ENCODE measurements around the gene QRICH2.
"Not testable (repeated sequence)": the region's sequence is repeated elsewhere in the genome, so short reads cannot be mapped to it uniquely, and the experiment has no call there.

The QRICH2 gene

GRCh38 chr17:76247304-76247703 is 60.8 kb downstream of the QRICH2 start:
- no peaks in the 10 kb centered on the region for H3K9me3 ChIP-seq (ENCODE audit: control insufficient read depth in 2 of 2, low read length in 2 of 2)
- H3K4me1 ChIP-seq (ENCODE audit: control insufficient read depth in 2 of 2, insufficient read depth in 2 of 2, low read length in 2 of 2): peaks cover 15 to 23% of the 10 kb centered on the region in 2 donors
- no peak overlapping the region for H3K9ac ChIP-seq (ENCODE audit: low read depth in 1 of 2, low read length in 2 of 2)
- no peaks in the 10 kb centered on the region for H3K27me3 ChIP-seq (ENCODE audit: control insufficient read depth in 2 of 2, insufficient read depth in 2 of 2, low read length in 2 of 2)
- H3K4me3 ChIP-seq (ENCODE audit: low read length in 2 of 2): no peak overlapping the region
- H3K36me3 ChIP-seq (ENCODE audit: control insufficient read depth in 2 of 2, insufficient read depth in 2 of 2, low read length in 2 of 2): no peaks in the 10 kb centered on the region
- H3K27ac ChIP-seq (ENCODE audit: low read depth in 2 of 2, low read length in 2 of 2): no peak overlapping the region

GRCh38 chr17:76246080-76247066 is 61.7 kb downstream of the QRICH2 start:
- Histone ChIP-seq H3K27me3 (ENCODE audit: control insufficient read depth in 2 of 2, insufficient read depth in 2 of 2, low read length in 2 of 2) (no peaks in the 10 kb centered on the region), H3K36me3 (ENCODE audit: control insufficient read depth in 2 of 2, insufficient read depth in 2 of 2, low read length in 2 of 2) (no peaks in the 10 kb centered on the region), H3K9me3 (ENCODE audit: control insufficient read depth in 2 of 2, low read length in 2 of 2) (no peaks in the 10 kb centered on the region), H3K9ac (ENCODE audit: low read depth in 1 of 2, low read length in 2 of 2) (peak overlapping the region in 1 of 2 donors; percentile 65), H3K4me1 (ENCODE audit: control insufficient read depth in 2 of 2, insufficient read depth in 2 of 2, low read length in 2 of 2) (peaks cover 15 to 21% of the 10 kb centered on the region in 2 donors), H3K27ac (ENCODE audit: low read depth in 2 of 2, low read length in 2 of 2) (peak overlapping the region; percentile 19 to 78), H3K4me3 (ENCODE audit: low read length in 2 of 2) (peak overlapping the region in 1 of 2 donors; percentile 50)

- H3K9me3 ChIP-seq (ENCODE audit: control insufficient read depth in 2 of 2, low read length in 2 of 2); H3K27ac ChIP-seq (ENCODE audit: low read depth in 2 of 2, low read length in 2 of 2); H3K36me3 ChIP-seq (ENCODE audit: control insufficient read depth in 2 of 2, insufficient read depth in 2 of 2, low read length in 2 of 2); H3K9ac ChIP-seq (ENCODE audit: low read depth in 1 of 2, low read length in 2 of 2); H3K27me3 ChIP-seq (ENCODE audit: control insufficient read depth in 2 of 2, insufficient read depth in 2 of 2, low read length in 2 of 2); H3K4me3 ChIP-seq (ENCODE audit: low read length in 2 of 2): not testable (repeated sequence)
- H3K4me1 ChIP-seq (ENCODE audit: control insufficient read depth in 2 of 2, insufficient read depth in 2 of 2, low read length in 2 of 2): peaks cover 17 to 18% of the 10 kb centered on the region in 2 donors
Measured at GRCh38 chr17:76244721-76245120, 63.4 kb downstream of the QRICH2 start.

- Histone ChIP-seq H3K9me3 (ENCODE audit: control insufficient read depth in 2 of 2, low read length in 2 of 2) (no peaks in the 10 kb centered on the region), H3K4me1 (ENCODE audit: control insufficient read depth in 2 of 2, insufficient read depth in 2 of 2, low read length in 2 of 2) (peaks cover 17 to 18% of the 10 kb centered on the region in 2 donors), H3K9ac (ENCODE audit: low read depth in 1 of 2, low read length in 2 of 2) (no peak overlapping the region), H3K4me3 (ENCODE audit: low read length in 2 of 2) (peak overlapping the region in 1 of 2 donors; percentile 20), H3K27ac (ENCODE audit: low read depth in 2 of 2, low read length in 2 of 2) (no peak overlapping the region), H3K27me3 (ENCODE audit: control insufficient read depth in 2 of 2, insufficient read depth in 2 of 2, low read length in 2 of 2) (no peaks in the 10 kb centered on the region), H3K36me3 (ENCODE audit: control insufficient read depth in 2 of 2, insufficient read depth in 2 of 2, low read length in 2 of 2) (no peaks in the 10 kb centered on the region)
Measured at GRCh38 chr17:76243826-76244679, 64.0 kb downstream of the QRICH2 start.

GRCh38 chr17:76241691-76242255 is 66.3 kb downstream of the QRICH2 start:
- peak overlapping the region in 1 of 2 donors; percentile 3 for H3K9ac ChIP-seq (ENCODE audit: low read depth in 1 of 2, low read length in 2 of 2)
- no peaks in the 10 kb centered on the region for H3K27me3 ChIP-seq (ENCODE audit: control insufficient read depth in 2 of 2, insufficient read depth in 2 of 2, low read length in 2 of 2)
- H3K36me3 ChIP-seq (ENCODE audit: control insufficient read depth in 2 of 2, insufficient read depth in 2 of 2, low read length in 2 of 2): no peaks in the 10 kb centered on the region
- H3K4me3 ChIP-seq (ENCODE audit: low read length in 2 of 2): peak overlapping the region in 1 of 2 donors; percentile 87
- no peak overlapping the region for H3K27ac ChIP-seq (ENCODE audit: low read depth in 2 of 2, low read length in 2 of 2)
- peaks cover 16 to 23% of the 10 kb centered on the region in 2 donors for H3K4me1 ChIP-seq (ENCODE audit: control insufficient read depth in 2 of 2, insufficient read depth in 2 of 2, low read length in 2 of 2)
- no peaks in the 10 kb centered on the region for H3K9me3 ChIP-seq (ENCODE audit: control insufficient read depth in 2 of 2, low read length in 2 of 2)

DNA sequence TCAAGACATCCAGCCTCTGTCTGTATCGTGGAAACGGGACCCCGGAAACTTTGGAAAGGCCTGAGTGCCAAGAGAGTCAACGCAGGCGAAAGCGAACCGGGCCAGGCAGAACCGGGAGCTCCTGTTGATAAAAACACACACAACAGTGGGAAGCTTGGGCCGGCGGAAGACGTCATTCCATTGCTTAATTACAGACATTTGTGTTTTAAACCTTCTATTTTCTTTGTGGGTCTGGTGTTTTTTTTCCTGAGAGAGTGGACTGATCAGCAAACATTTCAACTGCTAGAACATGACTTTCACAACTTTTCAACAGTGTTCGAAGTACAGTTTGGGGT is 66.9 kb downstream of the QRICH2 start:
- no peaks in the 10 kb centered on the region for H3K36me3 ChIP-seq (ENCODE audit: control insufficient read depth in 2 of 2, insufficient read depth in 2 of 2, low read length in 2 of 2)
- H3K4me3 ChIP-seq (ENCODE audit: low read length in 2 of 2): peak overlapping the region; percentile 66 to 87
- H3K9ac ChIP-seq (ENCODE audit: low read depth in 1 of 2, low read length in 2 of 2): peak overlapping the region; percentile 73 to 76
- peak overlapping the region; percentile 71 to 82 for H3K27ac ChIP-seq (ENCODE audit: low read depth in 2 of 2, low read length in 2 of 2)
- H3K27me3 ChIP-seq (ENCODE audit: control insufficient read depth in 2 of 2, insufficient read depth in 2 of 2, low read length in 2 of 2): no peaks in the 10 kb centered on the region
- peaks cover 10 to 17% of the 10 kb centered on the region in 2 donors for H3K4me1 ChIP-seq (ENCODE audit: control insufficient read depth in 2 of 2, insufficient read depth in 2 of 2, low read length in 2 of 2)
- no peaks in the 10 kb centered on the region for H3K9me3 ChIP-seq (ENCODE audit: control insufficient read depth in 2 of 2, low read length in 2 of 2)

DNA sequence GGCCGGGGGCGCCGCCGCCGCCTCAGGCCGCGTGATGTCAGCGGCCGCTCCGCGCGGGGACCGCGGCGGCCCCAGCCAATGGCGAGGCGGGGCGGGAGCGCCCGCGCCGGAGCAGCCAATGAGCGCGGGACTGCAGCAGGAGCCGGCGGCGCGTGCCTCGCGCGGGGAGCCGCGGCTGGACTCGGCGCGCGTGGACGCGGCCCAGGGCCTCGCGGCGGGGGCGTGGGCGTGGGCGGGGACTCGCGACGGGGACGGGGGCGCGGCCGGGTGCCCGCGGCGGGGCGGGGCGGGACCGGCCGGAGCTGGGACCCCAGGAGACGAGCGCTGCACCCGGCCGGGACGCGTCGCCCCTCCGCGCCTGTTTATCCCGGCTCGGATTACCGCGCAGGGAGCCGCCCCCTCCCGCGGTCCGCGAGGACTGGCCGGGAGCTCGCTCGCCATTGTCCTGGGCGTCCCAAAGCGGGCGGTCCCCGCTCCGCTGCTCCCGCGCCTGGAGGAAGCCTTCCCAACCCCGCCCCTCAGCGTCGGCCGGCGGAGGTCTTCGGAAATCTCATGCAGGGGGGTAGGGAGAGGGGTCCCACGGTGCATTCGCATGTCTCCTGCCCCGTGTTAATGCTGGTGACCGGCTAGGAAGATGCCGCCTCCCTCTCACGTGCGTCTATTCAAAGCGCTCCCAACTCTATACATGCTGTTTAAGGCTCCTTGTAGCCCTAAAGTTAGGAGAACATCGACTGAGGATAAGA is 67.4 kb downstream of the QRICH2 start, which contains the start of gene RNF157:
TSS of gene RNF157 (minus strand) at position 33 of the 743 bp plus-strand sequence. CDS start 253 bp downstream, outside the sequence.
- Histone ChIP-seq H3K9me3 (ENCODE audit: control insufficient read depth in 2 of 2, low read length in 2 of 2) (no peaks in the 10 kb centered on the region), H3K9ac (ENCODE audit: low read depth in 1 of 2, low read length in 2 of 2) (peak within 1 kb of the TSS; percentile 73 to 76), H3K4me3 (ENCODE audit: low read length in 2 of 2) (peak within 1 kb of the TSS; percentile 66 to 87), H3K36me3 (ENCODE audit: control insufficient read depth in 2 of 2, insufficient read depth in 2 of 2, low read length in 2 of 2) (no peaks in the 10 kb centered on the region), H3K27ac (ENCODE audit: low read depth in 2 of 2, low read length in 2 of 2) (peak within 1 kb of the TSS; percentile 71 to 82), H3K27me3 (ENCODE audit: control insufficient read depth in 2 of 2, insufficient read depth in 2 of 2, low read length in 2 of 2) (no peaks in the 10 kb centered on the region), H3K4me1 (ENCODE audit: control insufficient read depth in 2 of 2, insufficient read depth in 2 of 2, low read length in 2 of 2) (peaks cover 7 to 13% of the 10 kb centered on the region in 2 donors)

- Histone ChIP-seq H3K9ac (ENCODE audit: low read depth in 1 of 2, low read length in 2 of 2) (peak overlapping the region; percentile 60 to 74), H3K4me1 (ENCODE audit: control insufficient read depth in 2 of 2, insufficient read depth in 2 of 2, low read length in 2 of 2) (peaks cover 7 to 13% of the 10 kb centered on the region in 2 donors), H3K9me3 (ENCODE audit: control insufficient read depth in 2 of 2, low read length in 2 of 2) (no peaks in the 10 kb centered on the region), H3K4me3 (ENCODE audit: low read length in 2 of 2) (peak overlapping the region; percentile 58 to 64), H3K27ac (ENCODE audit: low read depth in 2 of 2, low read length in 2 of 2) (peak overlapping the region; percentile 55 to 71), H3K36me3 (ENCODE audit: control insufficient read depth in 2 of 2, insufficient read depth in 2 of 2, low read length in 2 of 2) (no peaks in the 10 kb centered on the region), H3K27me3 (ENCODE audit: control insufficient read depth in 2 of 2, insufficient read depth in 2 of 2, low read length in 2 of 2) (no peaks in the 10 kb centered on the region)
Measured at GRCh38 chr17:76239538-76240274, 68.4 kb downstream of the QRICH2 start.
